SK-N-SH treated with all-trans-retinoic acid at 6 μM for 48 hours (cell line): Measurements from ENCODE around the gene TTC16.

Experiments used
- ATAC-seq: fragments of 200-7000 bp; cut with Tn5 transposase; 3 replicates; pipeline ENCODE4 v1.9.1; 2020; ENCODE audit warnings: mild to moderate bottlenecking, moderate library complexity
- ARNTL ChIP-seq: fragments of 450-650 bp; formaldehyde crosslinking; IDR thresholded peaks from 2 replicates; pipeline ENCODE4 v1.5.0; 2020; ENCODE audit warnings: low read depth, mild to moderate bottlenecking, moderate library complexity, borderline replicate concordance
- BACH2 ChIP-seq: fragments of 250-450 bp; sonication (Bioruptor Pico); IDR thresholded peaks from 2 replicates; pipeline ENCODE4 v1.9.0; 2021; ENCODE audit warnings: mild to moderate bottlenecking, borderline replicate concordance
- CSDC2 ChIP-seq: fragments of 250-450 bp; sonication (Bioruptor Pico); IDR thresholded peaks from 2 replicates; pipeline ENCODE4 v1.5.0; 2020; ENCODE audit warnings: mild to moderate bottlenecking, moderate library complexity
- ESRRG ChIP-seq: fragments of 250-450 bp; sonication (Bioruptor Pico); IDR thresholded peaks from 2 replicates; pipeline ENCODE4 v1.6.1; 2021; ENCODE audit warnings: mild to moderate bottlenecking
- GLIS3 ChIP-seq: fragments of 250-450 bp; sonication (Bioruptor Pico); IDR thresholded peaks from 2 replicates; pipeline ENCODE4 v1.5.0; 2020; ENCODE audit warnings: mild to moderate bottlenecking, moderate library complexity
- ISL1 ChIP-seq: fragments of 250-450 bp; sonication (Bioruptor Pico); IDR thresholded peaks from 2 replicates; pipeline ENCODE4 v2.1.2; 2022; ENCODE audit warnings: mild to moderate bottlenecking, moderate library complexity
- PPARA ChIP-seq: fragments of 250-450 bp; sonication (Bioruptor Pico); IDR thresholded peaks from 2 replicates; pipeline ENCODE4 v1.5.0; 2020; ENCODE audit warnings: mild to moderate bottlenecking, borderline replicate concordance
- RARB ChIP-seq: fragments of 250-450 bp; sonication (Bioruptor Pico); IDR thresholded peaks from 2 replicates; pipeline ENCODE4 v1.8.0; 2021; ENCODE audit warnings: mild to moderate bottlenecking, moderate library complexity
- SNAI2 ChIP-seq: fragments of 250-450 bp; sonication (Bioruptor Pico); IDR thresholded peaks from 2 replicates; pipeline ENCODE4 v1.5.0; 2020; ENCODE audit warnings: mild to moderate bottlenecking, moderate library complexity
- TCF4 ChIP-seq: fragments of 250-450 bp; sonication (Bioruptor Pico); IDR thresholded peaks from 2 replicates; pipeline ENCODE4 v1.8.0; 2021; ENCODE audit warnings: mild to moderate bottlenecking, moderate library complexity, borderline replicate concordance
- ZC3H10 ChIP-seq: fragments of 250-450 bp; sonication (Bioruptor Pico); IDR thresholded peaks from 2 replicates; pipeline ENCODE4 v1.5.1; 2021; ENCODE audit warnings: mild to moderate bottlenecking, moderate library complexity
- ZFP3 ChIP-seq: fragments of 250-450 bp; sonication (Bioruptor Pico); IDR thresholded peaks from 2 replicates; pipeline ENCODE4 v1.5.0; 2020; ENCODE audit warnings: mild to moderate bottlenecking, moderate library complexity
- ZFP30 ChIP-seq: fragments of 450-650 bp; formaldehyde crosslinking; IDR thresholded peaks from 2 replicates; pipeline ENCODE4 v1.5.0; 2022; ENCODE audit warnings: mild to moderate bottlenecking, moderate library complexity
- ZNF565 ChIP-seq: fragments of 450-650 bp; formaldehyde crosslinking; conservative IDR thresholded peaks from 2 replicates; pipeline ENCODE4 v1.5.0; 2020; ENCODE audit warnings: low read depth, mild to moderate bottlenecking, moderate library complexity
- ZNF70 ChIP-seq: fragments of 450-650 bp; formaldehyde crosslinking; IDR thresholded peaks from 2 replicates; pipeline ENCODE4 v1.5.0; 2020; ENCODE audit warnings: mild to moderate bottlenecking, moderate library complexity
- TF ChIP-seq, protein P1 (sequence below): fragments of 250-450 bp; sonication (Bioruptor Pico); IDR thresholded peaks from 2 replicates; pipeline ENCODE4 v1.8.0; 2021; ENCODE audit warnings: low read depth, mild to moderate bottlenecking, moderate library complexity, borderline replicate concordance
- TF ChIP-seq, protein P2 (sequence below): fragments of 250-450 bp; sonication (Bioruptor Pico); IDR thresholded peaks from 2 replicates; pipeline ENCODE4 v1.5.0; 2020; ENCODE audit warnings: mild to moderate bottlenecking, moderate library complexity
- TF ChIP-seq, protein P3 (sequence below): fragments of 250-450 bp; sonication (Bioruptor Pico); IDR thresholded peaks from 2 replicates; pipeline ENCODE4 v1.5.1; 2020; ENCODE audit warnings: low read depth, mild to moderate bottlenecking, moderate library complexity
- TF ChIP-seq, protein P4 (sequence below): fragments of 250-450 bp; sonication (Bioruptor Pico); IDR thresholded peaks from 2 replicates; pipeline ENCODE4 v1.5.1; 2021; ENCODE audit warnings: mild to moderate bottlenecking, moderate library complexity
- TF ChIP-seq, protein P5 (sequence below): fragments of 250-450 bp; sonication (Bioruptor Pico); IDR thresholded peaks from 2 replicates; pipeline ENCODE4 v1.8.0; 2020; ENCODE audit warnings: mild to moderate bottlenecking, moderate library complexity, borderline replicate concordance

TTC16 gene

DNA sequence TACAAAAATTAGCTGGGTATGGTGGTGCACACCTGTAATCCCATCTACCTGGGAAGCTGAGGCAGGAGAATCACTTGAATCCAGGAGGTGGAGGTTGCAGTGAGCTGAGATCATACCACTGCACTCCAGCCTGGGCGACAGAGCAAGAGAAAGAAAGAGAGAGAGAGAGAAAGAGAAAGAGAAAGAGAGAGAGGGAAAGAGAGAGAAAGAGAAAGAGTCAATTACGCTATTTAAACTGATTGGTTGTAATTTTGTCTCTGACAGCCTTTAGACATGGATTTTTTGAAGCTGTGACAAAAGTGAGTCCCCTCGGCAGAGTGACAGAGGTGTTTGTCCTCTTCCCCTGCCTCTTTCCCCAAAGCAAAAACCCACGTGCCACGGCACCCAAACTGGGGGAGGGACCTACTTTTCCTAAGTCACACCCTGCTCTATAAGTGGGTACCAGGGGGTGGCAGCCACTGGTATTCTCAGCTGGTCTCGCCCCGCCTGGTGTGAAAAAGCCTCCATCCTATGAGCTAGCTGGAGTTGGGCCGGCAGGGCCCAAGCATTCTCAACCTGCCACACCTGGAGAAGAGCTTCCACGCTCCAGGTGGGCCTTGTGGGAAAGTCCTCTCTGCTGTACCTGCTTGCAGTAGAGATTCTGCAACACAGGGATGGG, 12.5 kb upstream of the TTC16 start:
- ATAC-seq: no peak
- TF ChIP-seq, protein P1, sequence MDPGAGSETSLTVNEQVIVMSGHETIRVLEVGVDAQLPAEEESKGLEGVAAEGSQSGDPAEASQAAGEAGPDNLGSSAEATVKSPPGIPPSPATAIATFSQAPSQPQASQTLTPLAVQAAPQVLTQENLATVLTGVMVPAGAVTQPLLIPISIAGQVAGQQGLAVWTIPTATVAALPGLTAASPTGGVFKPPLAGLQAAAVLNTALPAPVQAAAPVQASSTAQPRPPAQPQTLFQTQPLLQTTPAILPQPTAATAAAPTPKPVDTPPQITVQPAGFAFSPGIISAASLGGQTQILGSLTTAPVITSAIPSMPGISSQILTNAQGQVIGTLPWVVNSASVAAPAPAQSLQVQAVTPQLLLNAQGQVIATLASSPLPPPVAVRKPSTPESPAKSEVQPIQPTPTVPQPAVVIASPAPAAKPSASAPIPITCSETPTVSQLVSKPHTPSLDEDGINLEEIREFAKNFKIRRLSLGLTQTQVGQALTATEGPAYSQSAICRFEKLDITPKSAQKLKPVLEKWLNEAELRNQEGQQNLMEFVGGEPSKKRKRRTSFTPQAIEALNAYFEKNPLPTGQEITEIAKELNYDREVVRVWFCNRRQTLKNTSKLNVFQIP (CRISPR knock-in tag): no peak
- TF ChIP-seq ARNTL (CRISPR knock-in tag) (no peak), ZFP30 (CRISPR knock-in tag) (no peak), ZNF70 (CRISPR knock-in tag) (no peak), PPARA (CRISPR knock-in tag) (no peak), SNAI2 (CRISPR knock-in tag) (no peak), ZFP3 (CRISPR knock-in tag) (no peak), ZC3H10 (no peak), RARB (CRISPR knock-in tag) (no peak), ZNF565 (CRISPR knock-in tag) (no peak)
- TF ChIP-seq, protein P2, sequence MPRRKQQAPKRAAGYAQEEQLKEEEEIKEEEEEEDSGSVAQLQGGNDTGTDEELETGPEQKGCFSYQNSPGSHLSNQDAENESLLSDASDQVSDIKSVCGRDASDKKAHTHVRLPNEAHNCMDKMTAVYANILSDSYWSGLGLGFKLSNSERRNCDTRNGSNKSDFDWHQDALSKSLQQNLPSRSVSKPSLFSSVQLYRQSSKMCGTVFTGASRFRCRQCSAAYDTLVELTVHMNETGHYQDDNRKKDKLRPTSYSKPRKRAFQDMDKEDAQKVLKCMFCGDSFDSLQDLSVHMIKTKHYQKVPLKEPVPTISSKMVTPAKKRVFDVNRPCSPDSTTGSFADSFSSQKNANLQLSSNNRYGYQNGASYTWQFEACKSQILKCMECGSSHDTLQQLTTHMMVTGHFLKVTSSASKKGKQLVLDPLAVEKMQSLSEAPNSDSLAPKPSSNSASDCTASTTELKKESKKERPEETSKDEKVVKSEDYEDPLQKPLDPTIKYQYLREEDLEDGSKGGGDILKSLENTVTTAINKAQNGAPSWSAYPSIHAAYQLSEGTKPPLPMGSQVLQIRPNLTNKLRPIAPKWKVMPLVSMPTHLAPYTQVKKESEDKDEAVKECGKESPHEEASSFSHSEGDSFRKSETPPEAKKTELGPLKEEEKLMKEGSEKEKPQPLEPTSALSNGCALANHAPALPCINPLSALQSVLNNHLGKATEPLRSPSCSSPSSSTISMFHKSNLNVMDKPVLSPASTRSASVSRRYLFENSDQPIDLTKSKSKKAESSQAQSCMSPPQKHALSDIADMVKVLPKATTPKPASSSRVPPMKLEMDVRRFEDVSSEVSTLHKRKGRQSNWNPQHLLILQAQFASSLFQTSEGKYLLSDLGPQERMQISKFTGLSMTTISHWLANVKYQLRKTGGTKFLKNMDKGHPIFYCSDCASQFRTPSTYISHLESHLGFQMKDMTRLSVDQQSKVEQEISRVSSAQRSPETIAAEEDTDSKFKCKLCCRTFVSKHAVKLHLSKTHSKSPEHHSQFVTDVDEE: no peak

DNA sequence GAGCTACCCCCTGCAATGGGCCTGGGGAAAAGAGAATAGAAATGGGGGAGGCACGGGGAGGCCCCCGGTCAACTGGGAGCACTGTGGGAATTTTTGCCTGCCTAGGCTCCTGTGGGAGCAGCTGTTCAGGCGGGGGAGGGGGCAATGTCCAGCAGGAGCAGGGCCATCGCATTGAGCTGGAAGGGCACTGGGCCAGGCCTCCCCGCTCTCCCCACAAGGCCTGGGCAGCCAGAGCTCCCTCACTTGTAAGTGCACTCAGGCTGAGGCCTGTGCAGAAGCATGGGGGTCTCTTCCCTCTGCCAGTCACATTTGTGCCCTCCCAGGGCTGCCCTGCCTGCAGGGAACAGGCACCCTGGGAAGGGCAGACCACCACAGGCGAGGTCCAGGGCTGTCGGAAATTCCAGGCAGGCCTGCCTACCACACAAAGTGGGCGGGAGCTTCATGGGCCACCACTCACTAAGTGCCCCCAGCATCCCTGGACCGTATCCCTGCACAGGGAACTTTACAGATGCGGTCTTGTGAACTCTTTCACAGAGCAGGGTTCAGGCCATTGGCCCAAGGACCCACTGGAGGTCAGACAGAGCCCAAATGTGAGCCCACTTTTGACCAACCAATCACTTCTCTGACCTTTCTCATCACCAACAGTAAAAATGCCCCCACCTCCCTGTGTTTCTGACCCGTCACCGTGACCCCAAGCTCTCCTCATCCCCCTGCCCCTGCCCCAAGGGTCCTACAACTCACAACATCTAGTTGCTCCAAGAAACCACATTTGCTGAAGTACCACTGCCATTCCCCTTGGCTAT, 10.1 kb upstream of the TTC16 start:
- TF ChIP-seq, protein P1 (CRISPR knock-in tag): no peak
- no peak for TF ChIP-seq TCF4 (CRISPR knock-in tag)
- no peak for TF ChIP-seq ESRRG (CRISPR knock-in tag)
- TF ChIP-seq GLIS3 (CRISPR knock-in tag): no peak
- no peak for TF ChIP-seq ZC3H10
- no peak for ATAC-seq

DNA sequence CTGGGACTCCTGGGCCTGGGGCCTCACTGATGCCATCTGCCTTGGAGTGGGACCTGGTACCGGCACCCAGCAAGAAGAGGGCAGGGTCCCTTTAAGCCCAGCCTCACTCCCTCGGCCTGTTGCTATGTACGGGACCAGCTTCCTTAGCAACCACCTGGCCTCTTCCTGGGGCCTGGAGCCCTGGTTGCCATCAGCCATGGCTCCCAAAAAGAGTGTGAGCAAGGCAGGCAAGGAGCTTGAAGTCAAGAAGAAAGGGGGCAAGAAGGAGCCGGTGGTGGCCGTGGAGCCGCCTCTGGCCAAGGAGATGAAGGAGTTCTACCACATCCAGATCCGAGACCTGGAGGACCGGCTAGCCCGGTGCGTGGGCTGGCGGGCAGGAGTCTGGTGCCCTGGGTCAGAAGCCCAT, 9.0 kb upstream of the TTC16 start, which contains the start of gene CFAP157:
Gene CFAP157 (plus strand): TSS at position 153 of the 406 bp plus-strand sequence. CDS start 44 bp downstream, at position 197.
- ATAC-seq: peak; percentile 67
- no peak for TF ChIP-seq CSDC2 (CRISPR knock-in tag)
- TF ChIP-seq, protein P3, sequence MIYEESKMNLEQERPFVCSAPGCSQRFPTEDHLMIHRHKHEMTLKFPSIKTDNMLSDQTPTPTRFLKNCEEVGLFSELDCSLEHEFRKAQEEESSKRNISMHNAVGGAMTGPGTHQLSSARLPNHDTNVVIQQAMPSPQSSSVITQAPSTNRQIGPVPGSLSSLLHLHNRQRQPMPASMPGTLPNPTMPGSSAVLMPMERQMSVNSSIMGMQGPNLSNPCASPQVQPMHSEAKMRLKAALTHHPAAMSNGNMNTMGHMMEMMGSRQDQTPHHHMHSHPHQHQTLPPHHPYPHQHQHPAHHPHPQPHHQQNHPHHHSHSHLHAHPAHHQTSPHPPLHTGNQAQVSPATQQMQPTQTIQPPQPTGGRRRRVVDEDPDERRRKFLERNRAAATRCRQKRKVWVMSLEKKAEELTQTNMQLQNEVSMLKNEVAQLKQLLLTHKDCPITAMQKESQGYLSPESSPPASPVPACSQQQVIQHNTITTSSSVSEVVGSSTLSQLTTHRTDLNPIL: no peak
- no peak for TF ChIP-seq PPARA (CRISPR knock-in tag)
- TF ChIP-seq, protein P4, sequence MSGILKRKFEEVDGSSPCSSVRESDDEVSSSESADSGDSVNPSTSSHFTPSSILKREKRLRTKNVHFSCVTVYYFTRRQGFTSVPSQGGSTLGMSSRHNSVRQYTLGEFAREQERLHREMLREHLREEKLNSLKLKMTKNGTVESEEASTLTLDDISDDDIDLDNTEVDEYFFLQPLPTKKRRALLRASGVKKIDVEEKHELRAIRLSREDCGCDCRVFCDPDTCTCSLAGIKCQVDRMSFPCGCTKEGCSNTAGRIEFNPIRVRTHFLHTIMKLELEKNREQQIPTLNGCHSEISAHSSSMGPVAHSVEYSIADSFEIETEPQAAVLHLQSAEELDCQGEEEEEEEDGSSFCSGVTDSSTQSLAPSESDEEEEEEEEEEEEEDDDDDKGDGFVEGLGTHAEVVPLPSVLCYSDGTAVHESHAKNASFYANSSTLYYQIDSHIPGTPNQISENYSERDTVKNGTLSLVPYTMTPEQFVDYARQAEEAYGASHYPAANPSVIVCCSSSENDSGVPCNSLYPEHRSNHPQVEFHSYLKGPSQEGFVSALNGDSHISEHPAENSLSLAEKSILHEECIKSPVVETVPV (CRISPR knock-in tag): no peak
- no peak for TF ChIP-seq TCF4 (CRISPR knock-in tag)
- TF ChIP-seq, protein P1 (CRISPR knock-in tag): no peak
- no peak for TF ChIP-seq ZFP3 (CRISPR knock-in tag)
- no peak for TF ChIP-seq ISL1 (CRISPR knock-in tag)
- TF ChIP-seq, protein P5, sequence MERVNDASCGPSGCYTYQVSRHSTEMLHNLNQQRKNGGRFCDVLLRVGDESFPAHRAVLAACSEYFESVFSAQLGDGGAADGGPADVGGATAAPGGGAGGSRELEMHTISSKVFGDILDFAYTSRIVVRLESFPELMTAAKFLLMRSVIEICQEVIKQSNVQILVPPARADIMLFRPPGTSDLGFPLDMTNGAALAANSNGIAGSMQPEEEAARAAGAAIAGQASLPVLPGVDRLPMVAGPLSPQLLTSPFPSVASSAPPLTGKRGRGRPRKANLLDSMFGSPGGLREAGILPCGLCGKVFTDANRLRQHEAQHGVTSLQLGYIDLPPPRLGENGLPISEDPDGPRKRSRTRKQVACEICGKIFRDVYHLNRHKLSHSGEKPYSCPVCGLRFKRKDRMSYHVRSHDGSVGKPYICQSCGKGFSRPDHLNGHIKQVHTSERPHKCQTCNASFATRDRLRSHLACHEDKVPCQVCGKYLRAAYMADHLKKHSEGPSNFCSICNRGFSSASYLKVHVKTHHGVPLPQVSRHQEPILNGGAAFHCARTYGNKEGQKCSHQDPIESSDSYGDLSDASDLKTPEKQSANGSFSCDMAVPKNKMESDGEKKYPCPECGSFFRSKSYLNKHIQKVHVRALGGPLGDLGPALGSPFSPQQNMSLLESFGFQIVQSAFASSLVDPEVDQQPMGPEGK (CRISPR knock-in tag): no peak
- no peak for TF ChIP-seq SNAI2 (CRISPR knock-in tag)
- TF ChIP-seq, protein P2: no peak
- TF ChIP-seq BACH2 (CRISPR knock-in tag): no peak
